CD4-positive, alpha-beta T cell (primary cell): ENCODE data around the gene MIA. TPM values are rescaled to one million over a fixed set of nuclear protein-coding genes. Genes with fewer than 3 reads are reported as not detected.
A peak's percentile ranks its signal among the peaks of the same experiment; 100 is the strongest.

Source experiments
- ATAC-seq: fragments of 200-7000 bp; cut with Tn5 transposase; one replicate; pipeline ENCODE4 v1.10.0; 2022; ENCODE audit warnings: mild to moderate bottlenecking; ENCODE audit not compliant: poor library complexity
- CTCF ChIA-PET: fragments of 350-600 bp; sonication (Branson Sonifier 250); formaldehyde crosslinking; loops from one replicate; lab custom pipeline; 2021; ENCODE audit warnings: antibody characterized with exemption, inconsistent platforms; lab: Charles Lee
- POLR2A ChIA-PET: fragments of 350-600 bp; sonication (Branson Sonifier 250); formaldehyde crosslinking; loops from one replicate; lab custom pipeline; 2021; ENCODE audit warnings: antibody characterized with exemption, inconsistent platforms; lab: Charles Lee
- DNase-seq, 14 experiments: peaks; one replicate each; pipeline ENCODE4 v3.0.0-alpha.2; 2013 to 2020; ENCODE audit warnings: mixed read lengths in 2 of 14
- H3K27ac ChIP-seq, 2 donors: one replicate each; pipeline versions ENCODE4 v1.5.1 to v1.7.0; 2013; ENCODE audit warnings: low read length in 2 of 2, low read depth in 1 of 2, mild to moderate bottlenecking in 1 of 2
- H3K27me3 ChIP-seq, 2 experiments: 1 replicate in 1 of 2; 2 replicates in 1 of 2; pipeline versions ENCODE4 v1.6.1 to v1.7.0; 2013; ENCODE audit warnings: low read length in 2 of 2, control low read depth in 1 of 2, mild to moderate bottlenecking in 1 of 2, moderate library complexity in 1 of 2; ENCODE audit not compliant: insufficient read depth in 2 of 2, control insufficient read depth in 1 of 2
- H3K36me3 ChIP-seq: one replicate; pipeline ENCODE4 v1.6.1; 2013; ENCODE audit warnings: low read length, control low read depth; ENCODE audit not compliant: insufficient read depth
- H3K4me1 ChIP-seq: one replicate; pipeline ENCODE4 v1.6.1; 2013; ENCODE audit warnings: low read length, control low read depth; ENCODE audit not compliant: insufficient read depth
- H3K4me3 ChIP-seq: one replicate; pipeline ENCODE4 v1.5.1; 2013; ENCODE audit warnings: mild to moderate bottlenecking, low read length, moderate library complexity
- H3K9me3 ChIP-seq, 2 experiments: 1 replicate in 1 of 2; 2 replicates in 1 of 2; pipeline versions ENCODE4 v1.6.1 to v1.7.0; 2013; ENCODE audit warnings: low read length in 2 of 2, mild to moderate bottlenecking in 2 of 2, control low read depth in 1 of 2, moderate library complexity in 1 of 2; ENCODE audit not compliant: control insufficient read depth in 1 of 2, insufficient read depth in 1 of 2
- H3K27ac Mint-ChIP-seq: one replicate; pipeline ENCODE4 v1.8.0; 2020; ENCODE audit warnings: mixed read lengths
- H3K27me3 Mint-ChIP-seq: one replicate; pipeline ENCODE4 v1.8.0; 2021; ENCODE audit warnings: mixed read lengths
- H3K36me3 Mint-ChIP-seq: one replicate; pipeline ENCODE4 v1.8.0; 2021; ENCODE audit warnings: low read depth, mixed read lengths
- H3K4me1 Mint-ChIP-seq: one replicate; pipeline ENCODE4 v1.8.0; 2021; ENCODE audit warnings: low read depth, mixed read lengths
- H3K4me3 Mint-ChIP-seq: one replicate; pipeline ENCODE4 v1.8.0; 2020; ENCODE audit warnings: mild to moderate bottlenecking, mixed read lengths
- H3K9me3 Mint-ChIP-seq: one replicate; pipeline ENCODE4 v1.8.0; 2020; ENCODE audit warnings: mixed read lengths
- intact Hi-C, 2 experiments: fragments of 100-400 bp; cut with DNase I in 1 of 2; cut with micrococcal nuclease in 1 of 2; formaldehyde crosslinking; loops; one replicate each; pipeline versions ENCODE4 v1.15.1 to v1.9.0; 2023 to 2025; cut with DNase I, micrococcal nuclease
- total RNA-seq, 174 experiments: library from RNA in 2 of 174; stranded (reverse) in 2 of 174; gene quantifications; one replicate each; pipeline ENCODE4 v1.2.3 and lab custom pipeline; 2021 to 2026
- TF ChIP-seq, protein P1 (sequence below): fragments of 200-600 bp; IDR thresholded peaks from one replicate; pipeline ENCODE4 v1.8.0; 2022; ENCODE audit warnings: antibody characterized with exemption, mild to moderate bottlenecking

Gene MIA
- total RNA-seq, 2 experiments from 2014 or later = not detected

- H3K4me1 ChIP-seq = peaks cover 58% of the 10 kb centered on the region
- intact Hi-C loops = loop anchor here in 1 of 2 experiments (10.0 kb wide), 1 partner anchor 294 kb away; the partner anchor contains the start of genes BLVRB and SPTBN4
- no peak overlapping the region for H3K27ac ChIP-seq
- DNase-seq (no peak), ATAC-seq (no peak)
- ChIA-PET POLR2A (interaction anchor here (0.8 to 4.5 kb wide), 3 partner anchors 19 to 47 kb away, joined by 3 to 22 read pairs (median 4); partner anchors contain the start of genes EGLN2 and RAB4B), CTCF (no interaction called here)
- Mint-ChIP-seq H3K9me3 (no peaks in the 10 kb centered on the region), H3K27ac (no peak overlapping the region), H3K36me3 (peaks cover 85% of the 10 kb centered on the region), H3K27me3 (no peaks in the 10 kb centered on the region), H3K4me1 (peaks cover 44% of the 10 kb centered on the region), H3K4me3 (peak overlapping the region; percentile 13)
- no peaks in the 10 kb centered on the region for H3K27me3 ChIP-seq
- TF ChIP-seq, protein P1, sequence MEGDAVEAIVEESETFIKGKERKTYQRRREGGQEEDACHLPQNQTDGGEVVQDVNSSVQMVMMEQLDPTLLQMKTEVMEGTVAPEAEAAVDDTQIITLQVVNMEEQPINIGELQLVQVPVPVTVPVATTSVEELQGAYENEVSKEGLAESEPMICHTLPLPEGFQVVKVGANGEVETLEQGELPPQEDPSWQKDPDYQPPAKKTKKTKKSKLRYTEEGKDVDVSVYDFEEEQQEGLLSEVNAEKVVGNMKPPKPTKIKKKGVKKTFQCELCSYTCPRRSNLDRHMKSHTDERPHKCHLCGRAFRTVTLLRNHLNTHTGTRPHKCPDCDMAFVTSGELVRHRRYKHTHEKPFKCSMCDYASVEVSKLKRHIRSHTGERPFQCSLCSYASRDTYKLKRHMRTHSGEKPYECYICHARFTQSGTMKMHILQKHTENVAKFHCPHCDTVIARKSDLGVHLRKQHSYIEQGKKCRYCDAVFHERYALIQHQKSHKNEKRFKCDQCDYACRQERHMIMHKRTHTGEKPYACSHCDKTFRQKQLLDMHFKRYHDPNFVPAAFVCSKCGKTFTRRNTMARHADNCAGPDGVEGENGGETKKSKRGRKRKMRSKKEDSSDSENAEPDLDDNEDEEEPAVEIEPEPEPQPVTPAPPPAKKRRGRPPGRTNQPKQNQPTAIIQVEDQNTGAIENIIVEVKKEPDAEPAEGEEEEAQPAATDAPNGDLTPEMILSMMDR = no peak
- H3K4me3 ChIP-seq = no peak overlapping the region
- H3K9me3 ChIP-seq = no peaks in the 10 kb centered on the region
- H3K36me3 ChIP-seq = peaks cover 84% of the 10 kb centered on the region
Measured at GRCh38 chr19:40758491-40758890, 16.8 kb upstream of the MIA start.

DNA sequence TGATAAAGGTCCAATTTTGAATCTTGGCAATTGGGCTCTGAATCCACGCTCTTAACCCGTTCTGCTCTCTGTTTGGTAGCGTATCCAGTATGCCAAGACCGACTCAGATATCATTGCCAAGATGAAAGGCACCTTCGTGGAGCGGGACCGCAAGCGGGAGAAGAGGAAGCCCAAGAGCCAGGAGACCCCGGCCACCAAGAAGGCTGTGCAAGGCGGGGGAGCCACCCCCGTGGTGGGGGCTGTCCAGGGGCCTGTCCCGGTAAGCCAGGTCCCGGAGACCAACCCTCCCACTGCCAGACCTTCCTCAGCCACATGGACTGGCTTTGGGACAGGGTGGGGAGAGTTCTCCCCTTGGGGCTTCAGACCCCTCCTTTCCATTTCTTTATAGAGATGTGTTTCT is 16.0 kb upstream of the MIA start:
- Histone ChIP-seq H3K36me3 (peaks cover 90% of the 10 kb centered on the region), H3K4me3 (no peak overlapping the region), H3K27me3 (no peaks in the 10 kb centered on the region), H3K4me1 (peaks cover 51% of the 10 kb centered on the region), H3K9me3 (no peaks in the 10 kb centered on the region), H3K27ac (no peak overlapping the region)
- CTCF ChIA-PET = no interaction called here
- Mint-ChIP-seq H3K4me1 (peaks cover 49% of the 10 kb centered on the region), H3K27me3 (no peaks in the 10 kb centered on the region), H3K4me3 (no peak overlapping the region), H3K36me3 (peaks cover 90% of the 10 kb centered on the region), H3K9me3 (no peaks in the 10 kb centered on the region), H3K27ac (peak overlapping the region; percentile 10)
- ATAC-seq (no peak), DNase-seq (no peak)
- intact Hi-C loops = loop anchor here in 1 of 2 experiments (10.0 kb wide), 1 partner anchor 295 kb away; the partner anchor contains the start of genes BLVRB and SPTBN4
- TF ChIP-seq, protein P1 = no peak
- POLR2A ChIA-PET = interaction anchor here (1.6 kb wide), 1 partner anchor 18 kb away, joined by 4 read pairs; the partner anchor contains the start of gene RAB4B

DNA sequence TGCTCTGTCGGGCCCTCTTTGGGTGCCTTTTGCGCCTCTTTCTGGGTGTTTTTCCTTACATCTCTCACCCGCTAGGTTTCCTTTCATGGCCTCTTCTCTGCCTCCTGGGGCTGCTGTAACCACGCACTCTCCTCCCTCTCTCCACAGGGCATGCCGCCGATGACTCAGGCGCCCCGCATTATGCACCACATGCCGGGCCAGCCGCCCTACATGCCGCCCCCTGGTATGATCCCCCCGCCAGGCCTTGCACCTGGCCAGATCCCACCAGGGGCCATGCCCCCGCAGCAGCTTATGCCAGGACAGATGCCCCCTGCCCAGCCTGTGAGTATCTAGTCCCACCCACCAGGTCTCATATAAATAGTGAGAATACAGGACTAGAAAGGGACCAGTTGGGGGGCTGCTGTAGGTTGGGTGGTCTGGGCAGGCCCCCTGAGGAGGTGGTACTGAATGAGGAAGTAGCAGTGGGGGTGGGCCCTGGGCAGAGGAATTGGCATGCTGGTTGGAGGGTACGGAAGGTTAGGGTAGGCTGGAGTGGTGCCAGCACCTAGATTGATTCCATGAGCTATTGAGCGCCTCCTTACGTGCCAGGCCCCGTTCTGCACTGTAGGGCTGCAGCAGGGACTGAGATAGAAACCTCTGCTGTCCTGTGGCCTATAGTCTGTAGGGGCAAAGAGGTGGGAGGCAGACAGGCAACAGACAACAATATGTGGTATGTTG is 12.4 kb upstream of the MIA start:
- POLR2A ChIA-PET = no interaction called here
- no peak for ATAC-seq

More for the DNA sequence above, 12.4 kb upstream of the MIA start:
- intact Hi-C loops = no loop called here
- Mint-ChIP-seq H3K36me3 (peaks cover 76% of the 10 kb centered on the region), H3K27me3 (no peaks in the 10 kb centered on the region), H3K27ac (no peak overlapping the region), H3K9me3 (no peaks in the 10 kb centered on the region), H3K4me1 (peaks cover 36% of the 10 kb centered on the region), H3K4me3 (no peak overlapping the region)
- Histone ChIP-seq H3K27ac (peak overlapping the region in 1 of 2 donors; percentile 4), H3K9me3 (no peaks in the 10 kb centered on the region), H3K4me3 (no peak overlapping the region), H3K27me3 (no peaks in the 10 kb centered on the region), H3K36me3 (peaks cover 88% of the 10 kb centered on the region), H3K4me1 (peaks cover 33% of the 10 kb centered on the region)
- DNase-seq = no peak
- CTCF ChIA-PET = no interaction called here
- TF ChIP-seq, protein P1 = no peak
